IPS-18c (cell line): ENCODE results near the gene HYDIN.
"Not testable (repeated sequence)": the region's sequence is repeated elsewhere in the genome, so short reads cannot be mapped to it uniquely, and the experiment has no call there.

Experiments
- H3K4me3 ChIP-seq: 2 replicates; pipeline ENCODE4 v1.7.0; 2013; ENCODE audit warnings: low read depth, mild to moderate bottlenecking, low read length, moderate library complexity; ENCODE audit not compliant: insufficient read depth
- H3K9me3 ChIP-seq: one replicate; pipeline ENCODE4 v1.6.1; 2013; ENCODE audit warnings: mild to moderate bottlenecking, low read length, moderate library complexity; ENCODE audit not compliant: control insufficient read depth, insufficient read depth

Gene HYDIN

DNA sequence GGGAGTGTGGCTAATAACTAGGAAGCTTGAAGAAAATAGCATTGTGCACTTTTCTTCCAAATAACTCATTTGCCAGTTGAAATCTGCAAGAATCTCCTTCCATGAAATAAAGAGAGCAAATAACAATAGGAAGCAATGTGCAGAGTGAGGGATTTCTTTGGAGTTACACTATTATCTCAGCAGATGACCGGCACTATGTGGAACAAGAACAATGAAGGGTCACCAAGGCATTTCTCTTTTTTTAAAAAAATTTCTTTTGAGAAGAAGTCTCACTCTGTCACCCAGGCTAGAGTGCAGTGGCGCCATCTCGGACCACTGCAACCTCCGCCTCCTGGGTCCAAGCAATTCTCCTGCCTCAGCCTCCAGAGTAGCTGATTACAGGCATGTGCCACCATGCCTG is 192.1 kb downstream of the HYDIN start:
- not testable (repeated sequence) for H3K4me3 ChIP-seq, H3K9me3 ChIP-seq

GRCh38 chr16:71037987-71038386 is 192.5 kb downstream of the HYDIN start:
- H3K4me3 ChIP-seq, H3K9me3 ChIP-seq: not testable (repeated sequence)

DNA sequence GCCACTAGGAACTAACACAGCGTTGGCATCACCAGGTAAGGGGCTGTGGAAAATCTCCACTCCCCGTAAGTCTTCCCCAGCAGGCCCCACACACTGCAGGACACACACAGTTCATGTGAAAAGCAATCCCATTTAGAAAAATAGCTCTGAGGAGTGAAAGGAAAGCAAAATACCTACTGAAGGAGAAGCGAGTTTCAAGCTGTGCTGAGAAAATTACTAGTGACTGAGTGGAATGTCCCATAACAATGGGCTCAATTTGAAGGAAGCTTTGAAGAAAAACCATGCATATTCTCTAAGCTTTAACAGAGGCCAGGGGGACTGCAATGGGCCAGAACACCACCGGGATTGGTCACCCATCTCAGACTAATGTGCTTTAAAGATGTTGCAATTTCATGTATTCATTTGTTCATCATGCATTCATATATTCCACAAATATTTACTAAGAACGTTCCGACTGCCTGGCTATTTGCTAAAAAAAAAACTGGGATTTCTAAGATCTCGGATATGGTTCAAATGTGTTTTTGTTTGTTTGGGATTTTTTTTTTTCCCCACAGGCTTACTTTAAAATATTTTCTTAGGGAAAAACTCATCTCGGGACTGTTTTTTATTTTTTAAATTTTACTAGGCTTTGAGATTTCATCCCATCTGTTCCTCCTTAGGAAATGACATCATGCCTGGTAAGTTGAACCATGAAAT is 202.3 kb downstream of the HYDIN start:
- H3K9me3 ChIP-seq, H3K4me3 ChIP-seq: not testable (repeated sequence)

DNA sequence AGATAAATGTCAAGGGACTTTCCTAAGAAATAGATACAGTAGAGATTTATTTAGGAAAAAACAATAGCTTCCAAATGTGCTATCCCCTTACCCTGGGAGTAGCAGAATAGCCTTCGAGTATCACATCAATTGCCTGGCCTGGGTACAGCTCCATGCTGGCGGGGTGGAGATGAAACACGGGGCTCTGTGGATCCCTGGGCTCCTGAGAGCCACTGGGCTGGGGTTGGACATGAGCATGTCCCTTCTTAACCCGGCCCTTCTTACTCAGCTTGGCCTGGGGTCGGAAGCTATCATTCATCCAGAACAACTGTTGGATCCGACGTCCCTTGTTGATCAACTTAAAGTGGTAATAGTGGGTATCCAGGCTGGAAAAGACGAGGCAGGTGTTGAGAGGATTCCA is 203.0 kb downstream of the HYDIN start:
- H3K9me3 ChIP-seq, H3K4me3 ChIP-seq: not testable (repeated sequence)

- not testable (repeated sequence) for H3K4me3 ChIP-seq, H3K9me3 ChIP-seq
Measured at GRCh38 chr16:71023851-71024439, 206.6 kb downstream of the HYDIN start.

DNA sequence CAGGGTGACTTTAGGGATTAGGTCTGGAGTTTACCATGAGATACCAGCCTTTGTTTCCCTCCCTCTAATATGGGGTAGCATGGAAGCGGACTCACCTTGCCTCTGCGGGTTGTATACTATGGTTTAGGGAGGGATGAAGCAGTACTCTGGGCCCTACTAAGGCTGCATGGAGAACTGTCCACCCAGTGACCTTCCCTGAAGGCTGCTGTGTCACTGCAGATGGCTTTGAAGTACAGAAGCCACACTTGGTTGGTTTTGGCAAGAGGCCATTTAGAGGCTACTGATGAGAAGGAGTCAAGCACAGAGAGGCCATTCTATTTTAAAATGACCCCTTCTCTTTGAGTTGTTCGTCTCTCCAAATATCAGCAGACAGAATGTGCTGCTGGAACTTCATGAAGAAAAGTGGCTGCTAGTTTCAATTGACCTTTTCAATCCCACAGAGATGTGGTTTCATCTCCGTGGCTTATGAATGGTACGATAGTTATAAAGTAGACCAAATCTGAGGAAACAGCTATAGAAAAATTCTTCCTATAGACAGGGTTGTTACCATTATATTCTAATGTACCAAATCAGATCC is 208.5 kb downstream of the HYDIN start:
- H3K4me3 ChIP-seq, H3K9me3 ChIP-seq: not testable (repeated sequence)

DNA sequence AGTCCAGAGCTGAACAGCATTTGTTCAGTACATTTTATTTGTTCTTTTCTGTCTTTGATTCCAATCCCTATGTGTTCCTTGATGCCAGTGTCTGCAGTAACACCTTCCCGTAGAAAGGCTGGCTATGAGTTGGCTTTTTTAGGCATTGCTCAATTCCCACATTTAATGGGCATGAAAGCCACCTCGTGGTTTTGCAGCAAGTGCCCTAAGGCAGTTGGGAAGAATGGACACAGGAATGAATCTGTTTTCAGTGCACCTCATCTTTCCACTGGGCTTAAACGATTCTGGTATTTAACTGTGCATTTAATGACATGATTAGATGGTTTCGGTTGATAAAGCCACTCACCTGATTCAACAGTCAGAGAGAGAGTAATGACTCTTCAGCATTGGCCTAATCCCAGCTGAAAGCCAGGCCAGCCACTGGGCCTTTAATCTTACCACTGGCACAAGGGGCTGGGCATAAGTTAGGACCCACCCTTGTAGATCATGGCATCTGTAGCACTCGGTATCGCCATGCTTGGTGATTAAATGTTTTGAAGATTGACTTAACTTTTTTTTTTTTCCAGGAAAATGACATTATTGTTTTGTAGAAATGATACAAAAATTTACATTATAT is 211.3 kb downstream of the HYDIN start:
- H3K9me3 ChIP-seq, H3K4me3 ChIP-seq: not testable (repeated sequence)

GRCh38 chr16:71015419-71015818 is 215.1 kb downstream of the HYDIN start:
- H3K9me3 ChIP-seq, H3K4me3 ChIP-seq: not testable (repeated sequence)

DNA sequence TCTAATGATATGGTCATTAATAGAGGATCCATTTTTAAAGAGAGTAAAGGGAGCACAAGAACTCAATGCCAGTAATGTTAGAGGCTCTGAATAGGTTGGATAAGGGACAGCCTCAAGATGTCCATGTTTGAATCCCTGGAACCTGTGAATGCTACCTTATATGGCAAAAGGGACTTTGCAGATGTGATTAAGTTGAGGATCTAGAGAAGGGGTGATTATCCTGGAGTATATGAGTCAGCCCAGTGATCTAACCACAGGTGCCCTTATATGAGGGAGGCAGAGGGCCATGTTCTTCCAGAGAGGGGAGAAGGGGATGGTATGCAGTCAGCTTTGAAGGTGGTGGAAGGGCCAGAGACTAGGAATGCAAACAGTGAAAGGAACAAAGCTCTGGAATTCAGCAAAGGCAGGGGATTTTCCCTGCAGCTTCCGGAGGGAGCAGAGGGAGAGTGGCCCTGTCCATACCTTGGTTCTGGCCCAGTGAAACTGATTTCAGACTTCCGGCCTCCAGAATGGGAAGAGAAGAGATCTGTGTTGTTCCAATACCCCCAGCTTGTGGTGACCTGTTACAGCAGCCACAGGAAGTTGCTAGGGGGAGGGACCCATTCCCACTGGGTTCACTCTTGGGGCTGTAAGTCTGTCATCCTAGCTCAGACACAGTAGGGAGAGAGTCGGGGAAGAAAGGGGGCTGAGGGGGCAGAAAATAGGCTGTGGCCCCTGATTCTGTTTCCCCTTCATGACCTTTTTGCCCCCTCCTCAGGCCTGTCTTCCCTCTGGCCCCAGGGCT is 220.9 kb downstream of the HYDIN start:
- H3K9me3 ChIP-seq, H3K4me3 ChIP-seq: not testable (repeated sequence)

DNA sequence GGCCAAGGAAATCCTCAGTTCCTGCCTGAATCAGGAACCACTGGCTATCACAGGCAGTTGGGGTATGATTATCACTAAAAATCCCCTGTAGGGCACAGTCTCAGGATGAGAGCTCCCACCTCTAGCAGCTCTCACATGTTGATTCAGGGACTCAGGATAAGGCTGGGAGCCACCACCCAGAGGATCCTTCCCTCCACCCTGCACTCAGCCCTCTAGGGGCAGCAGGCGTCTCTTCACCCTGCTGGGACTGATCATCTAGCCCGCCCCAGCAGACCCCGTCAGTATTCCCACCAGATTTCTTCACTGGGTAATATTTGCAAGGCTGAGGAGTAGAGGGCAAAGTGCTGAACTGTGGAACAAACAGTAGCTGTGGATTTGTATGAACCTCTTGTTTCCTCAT is 224.0 kb downstream of the HYDIN start:
- not testable (repeated sequence) for H3K9me3 ChIP-seq, H3K4me3 ChIP-seq

DNA sequence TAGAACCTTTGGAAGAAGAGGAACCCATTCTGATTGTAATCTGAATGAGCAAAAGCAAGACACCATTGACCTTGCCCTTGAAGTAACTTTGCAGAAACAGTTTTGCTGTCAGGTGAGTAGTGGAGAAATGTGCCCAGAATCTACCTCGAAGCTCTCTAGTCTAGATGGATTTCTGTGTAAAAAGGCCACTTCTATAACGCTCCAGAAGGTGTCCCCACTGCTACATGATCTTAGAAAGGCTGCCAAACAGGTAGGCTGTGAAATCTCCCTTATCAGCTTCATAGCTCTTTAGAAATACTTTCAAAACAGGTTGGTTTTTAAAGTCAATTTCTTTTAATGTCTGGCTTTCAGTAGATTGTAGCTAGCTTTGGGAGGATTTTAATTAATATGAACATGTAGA is 230.8 kb downstream of the HYDIN start:
- not testable (repeated sequence) for H3K9me3 ChIP-seq, H3K4me3 ChIP-seq

DNA sequence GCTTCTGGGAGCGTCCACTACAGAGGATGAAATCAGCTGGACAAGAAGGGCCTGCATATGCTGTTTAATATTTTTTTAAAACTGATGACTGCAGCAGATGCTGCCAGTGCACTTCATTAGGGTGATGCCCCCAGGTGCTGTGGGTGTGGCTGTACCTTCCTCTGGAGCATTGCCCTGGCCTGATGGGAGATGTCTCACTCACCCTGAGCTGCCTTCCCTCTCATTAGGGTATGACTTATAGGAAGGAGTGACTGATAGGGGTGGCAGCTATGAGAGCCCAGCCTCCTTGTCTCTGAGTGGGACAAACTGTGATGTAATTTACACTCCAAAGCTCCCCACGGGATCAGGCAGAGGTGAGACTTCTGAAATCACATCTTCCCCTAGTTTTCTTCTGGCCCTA is 234.7 kb downstream of the HYDIN start:
- H3K9me3 ChIP-seq, H3K4me3 ChIP-seq: not testable (repeated sequence)

- not testable (repeated sequence) for H3K9me3 ChIP-seq, H3K4me3 ChIP-seq
Measured at GRCh38 chr16:70992511-70992910, 238.0 kb downstream of the HYDIN start.

DNA sequence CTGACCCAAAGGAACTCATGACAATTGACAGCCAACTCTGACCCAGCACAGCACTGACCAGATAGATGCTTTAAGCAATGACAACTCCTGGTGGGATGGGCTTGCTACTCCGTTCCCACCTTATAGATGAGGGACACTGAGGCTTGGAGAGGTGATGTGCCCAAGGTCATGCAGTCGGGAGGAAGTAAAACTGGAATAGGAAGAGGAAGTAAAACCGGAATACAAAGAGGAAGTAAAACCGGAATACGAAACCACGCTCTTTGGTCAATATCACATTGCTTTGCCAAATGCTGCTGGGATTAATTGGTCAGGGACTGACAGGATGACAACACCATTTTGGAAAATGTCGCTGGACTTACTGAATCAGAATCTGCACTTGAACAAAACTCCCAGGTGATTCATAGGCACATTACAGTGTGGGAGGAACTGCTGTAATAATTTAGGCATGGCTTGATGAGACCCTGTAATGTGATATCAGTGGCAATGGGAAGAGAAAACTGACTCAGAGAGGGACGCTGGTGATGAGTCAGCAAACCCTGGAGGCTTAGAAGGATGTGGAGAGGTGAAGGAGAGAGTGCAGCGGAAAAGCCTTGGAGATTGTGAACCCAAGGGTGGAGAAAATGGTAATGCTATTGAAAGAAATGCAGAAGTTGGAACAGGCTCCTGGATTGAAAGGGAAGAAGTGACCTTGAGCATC is 243.4 kb downstream of the HYDIN start:
- H3K9me3 ChIP-seq, H3K4me3 ChIP-seq: not testable (repeated sequence)

DNA sequence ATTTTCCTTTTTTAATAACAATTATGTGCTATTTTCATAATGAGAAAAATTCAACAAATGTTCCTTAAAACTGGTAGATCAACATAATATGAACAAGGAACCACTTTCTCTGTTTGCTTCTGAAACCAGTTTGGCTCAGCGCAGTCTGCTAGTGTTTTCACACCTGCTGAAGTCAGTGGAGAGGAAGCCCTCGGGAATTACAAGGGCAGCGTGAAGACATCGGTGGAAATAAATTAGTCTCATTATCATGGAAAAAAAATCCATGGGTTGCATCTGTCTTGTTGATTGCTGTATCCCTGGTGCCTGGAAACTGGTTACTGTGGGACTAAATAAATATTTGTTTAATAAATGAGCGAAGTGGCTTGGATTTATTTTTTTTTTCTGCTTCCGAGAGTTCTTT is 245.8 kb downstream of the HYDIN start:
- H3K9me3 ChIP-seq, H3K4me3 ChIP-seq: not testable (repeated sequence)

DNA sequence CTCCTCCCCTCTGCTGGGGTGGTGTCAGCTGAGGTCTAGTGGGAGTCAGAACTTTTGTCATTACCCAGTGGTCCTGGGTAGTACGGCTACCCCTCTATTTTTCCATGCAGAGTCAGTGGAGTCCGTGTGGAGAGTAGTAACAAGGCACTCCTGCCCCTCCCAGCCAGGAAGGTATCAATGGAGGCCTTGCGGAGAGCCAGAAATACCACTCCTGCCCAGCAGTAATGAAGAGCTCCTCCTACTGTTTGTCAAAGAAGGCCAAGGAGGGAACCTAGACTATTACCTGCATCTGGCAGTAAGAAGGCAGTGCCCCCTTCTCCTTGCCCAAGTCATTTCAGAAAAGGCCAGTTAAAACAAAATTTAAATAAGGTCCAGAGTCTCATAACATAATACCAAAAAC is 262.2 kb downstream of the HYDIN start:
- not testable (repeated sequence) for H3K4me3 ChIP-seq, H3K9me3 ChIP-seq

GRCh38 chr16:70960169-70960568 is 270.4 kb downstream of the HYDIN start:
- not testable (repeated sequence) for H3K4me3 ChIP-seq, H3K9me3 ChIP-seq
